HepG2 (cell line): Measurements from ENCODE around the gene SHTN1. TPM values are rescaled to one million over a fixed set of nuclear protein-coding genes. Genes with fewer than 3 reads are reported as not detected.

Source experiments
- ATAC-seq: fragments of 200-7000 bp; cut with Tn5 transposase; 3 replicates; pipeline ENCODE4 v1.9.1; 2020; ENCODE audit warnings: mild to moderate bottlenecking, moderate library complexity
- BruUV-seq: library from RNA; stranded (reverse); fragments of 400-500 nt; replicated peaks from 2 replicates; lab custom pipeline; 2021; lab: Mats Ljungman, UMichigan
- CTCF ChIA-PET: fragments of 300-600 bp; formaldehyde crosslinking; extraction: SDS; loops from one replicate; lab custom pipeline; 2021; ENCODE audit warnings: low total read pairs, inconsistent platforms, low intra/inter-chr PET ratio; lab: Yijun Ruan, JAX
- POLR2A ChIA-PET: fragments of 350-600 bp; sonication (Branson Sonifier 250); formaldehyde crosslinking; loops from one replicate; lab custom pipeline; 2020; ENCODE audit warnings: antibody characterized with exemption, inconsistent platforms; lab: Yijun Ruan, JAX
- DNase-seq: peaks from one replicate; pipeline ENCODE4 v3.0.0-alpha.2; 2015; ENCODE audit warnings: low spot score
- FAIRE-seq: peaks from 3 replicates; lab custom pipeline; 2011; peaks lifted over from hg19 to GRCh38; lab: Jason Lieb, UNC
- H2AFZ ChIP-seq: one replicate; pipeline ENCODE4 v1.6.1; 2011; ENCODE audit warnings: low read length, inconsistent platforms
- H3K27ac ChIP-seq: fragments of 300-600 bp; 3 replicates; pipeline ENCODE4 v1.8.0; 2011; ENCODE audit warnings: mixed run types, mild to moderate bottlenecking, mixed read lengths, low read length, inconsistent platforms; ENCODE audit not compliant: insufficient read depth; ENCODE audit errors: extremely low read length
- H3K27me3 ChIP-seq, 2 experiments: fragments of 200-600 bp in 1 of 2; 2 replicates in 1 of 2; 3 replicates in 1 of 2; pipeline versions ENCODE4 v1.6.0 to v1.8.0; 2011; ENCODE audit warnings: low read length in 2 of 2, mild to moderate bottlenecking in 2 of 2, moderate library complexity in 2 of 2, inconsistent platforms in 1 of 2; ENCODE audit not compliant: insufficient read depth in 2 of 2, control insufficient read depth in 1 of 2
- H3K36me3 ChIP-seq, 2 experiments: fragments of 200-600 bp in 1 of 2; replicated peaks in 1 of 2; 2 replicates in 1 of 2; 3 replicates in 1 of 2; pipeline versions ENCODE4 v1.5.1 to v1.8.0; 2011; ENCODE audit warnings: low read length in 2 of 2, inconsistent platforms in 1 of 2; ENCODE audit not compliant: insufficient read depth in 2 of 2, control insufficient read depth in 1 of 2
- H3K4me1 ChIP-seq: 2 replicates; pipeline ENCODE4 v1.5.1; 2012; ENCODE audit warnings: low read length, inconsistent platforms; ENCODE audit not compliant: insufficient read depth
- H3K4me2 ChIP-seq: 2 replicates; pipeline ENCODE4 v1.6.0; 2011; ENCODE audit warnings: low read depth, low read length, inconsistent platforms
- H3K4me3 ChIP-seq, 3 experiments: fragments of 200-600 bp in 1 of 3; sonication (generic), shearing (Covaris generic) in 1 of 3; replicated peaks in 1 of 3; 2 replicates each; pipeline ENCODE4 v1.5.1; 2011 to 2016; ENCODE audit warnings: low read length in 3 of 3, inconsistent platforms in 2 of 3, low read depth in 2 of 3, mild to moderate bottlenecking in 2 of 3, control low read depth in 1 of 3, mixed read lengths in 1 of 3; ENCODE audit not compliant: insufficient read depth in 1 of 3
- H3K79me2 ChIP-seq: one replicate; pipeline ENCODE4 v1.6.1; 2011; ENCODE audit warnings: low read length, inconsistent platforms; ENCODE audit not compliant: insufficient read depth
- H3K9ac ChIP-seq: 2 replicates; pipeline ENCODE4 v1.6.0; 2011; ENCODE audit warnings: mild to moderate bottlenecking, low read depth, low read length, inconsistent platforms; ENCODE audit not compliant: insufficient read depth
- H3K9me3 ChIP-seq: 2 replicates; pipeline ENCODE4 v1.5.1; 2012; ENCODE audit warnings: mild to moderate bottlenecking, low read length
- H4K20me1 ChIP-seq: 2 replicates; pipeline ENCODE4 v1.6.0; 2011; ENCODE audit warnings: inconsistent platforms, mild to moderate bottlenecking, low read length, moderate library complexity; ENCODE audit not compliant: insufficient read depth
- ARNT ChIP-seq: fragments of 450-650 bp; IDR thresholded peaks from 2 replicates; pipeline ENCODE4 v1.6.1; 2017
- CEBPB ChIP-seq: IDR thresholded peaks from 2 replicates; pipeline ENCODE4 v1.6.1; 2011; ENCODE audit warnings: low read depth, low read length, improper control_type of control experiment, borderline replicate concordance
- CREB1 ChIP-seq, 2 experiments: fragments of 450-650 bp in 1 of 2; IDR thresholded peaks; 2 replicates each; pipeline ENCODE4 v1.6.1; 2016 to 2017; ENCODE audit warnings: control low read depth in 1 of 2, mild to moderate bottlenecking in 1 of 2, missing compliant biosample characterization in 1 of 2, missing genetic modification characterization in 1 of 2
- FOXJ3 ChIP-seq: sonication (generic); formaldehyde crosslinking; IDR thresholded peaks from 2 replicates; pipeline ENCODE4 v1.4.0; 2020; ENCODE audit warnings: missing genetic modification reagents, mild to moderate bottlenecking, borderline replicate concordance
- GLMP ChIP-seq: sonication (generic); formaldehyde crosslinking; IDR thresholded peaks from 2 replicates; pipeline ENCODE4 v1.9.0; 2021; ENCODE audit warnings: missing genetic modification reagents, mild to moderate bottlenecking, borderline replicate concordance
- IKZF5 ChIP-seq: IDR thresholded peaks from 2 replicates; pipeline ENCODE4 v1.6.1; 2018; ENCODE audit warnings: missing genetic modification reagents, mild to moderate bottlenecking, missing compliant biosample characterization
- KDM5B ChIP-seq: sonication (generic); formaldehyde crosslinking; IDR thresholded peaks from 2 replicates; pipeline ENCODE4 v1.4.0; 2020; ENCODE audit warnings: missing genetic modification reagents, mild to moderate bottlenecking, borderline replicate concordance
- MAZ ChIP-seq, 2 experiments: sonication (generic) in 1 of 2; formaldehyde crosslinking in 1 of 2; IDR thresholded peaks; 2 replicates each; pipeline versions ENCODE4 v1.5.0 to v1.6.1; 2012 to 2020; ENCODE audit warnings: low read depth in 2 of 2, mild to moderate bottlenecking in 2 of 2, borderline replicate concordance in 1 of 2, improper control_type of control experiment in 1 of 2, low read length in 1 of 2, missing genetic modification reagents in 1 of 2, moderate library complexity in 1 of 2
- MEIS2 ChIP-seq: sonication (generic); formaldehyde crosslinking; IDR thresholded peaks from 2 replicates; pipeline ENCODE4 v1.9.0; 2021; ENCODE audit warnings: mild to moderate bottlenecking, missing genetic modification reagents
- PRDM4 ChIP-seq: sonication (generic); formaldehyde crosslinking; IDR thresholded peaks from 2 replicates; pipeline ENCODE4 v1.9.0; 2021; ENCODE audit warnings: missing genetic modification reagents, borderline replicate concordance
- RBFOX2 ChIP-seq: fragments of 200-400 bp; formaldehyde crosslinking; IDR thresholded peaks from 2 replicates; pipeline ENCODE4 v1.6.1; 2017; ENCODE audit warnings: low read depth, mild to moderate bottlenecking, low read length
- RCOR2 ChIP-seq: IDR thresholded peaks from 2 replicates; pipeline ENCODE4 v1.6.1; 2016; ENCODE audit warnings: missing biosample characterization, missing genetic modification reagents
- TSC22D2 ChIP-seq: sonication (generic); formaldehyde crosslinking; IDR thresholded peaks from 2 replicates; pipeline ENCODE4 v1.5.1; 2020; ENCODE audit warnings: missing genetic modification reagents, mild to moderate bottlenecking, borderline replicate concordance
- YEATS2 ChIP-seq: sonication (generic); formaldehyde crosslinking; IDR thresholded peaks from 2 replicates; pipeline ENCODE4 v1.4.0; 2020; ENCODE audit warnings: missing genetic modification reagents, borderline replicate concordance
- ZBTB10 ChIP-seq: sonication (generic); formaldehyde crosslinking; IDR thresholded peaks from 2 replicates; pipeline ENCODE4 v1.4.0; 2020; ENCODE audit warnings: missing genetic modification reagents, borderline replicate concordance
- ZBTB7B ChIP-seq: sonication (generic); formaldehyde crosslinking; IDR thresholded peaks from 2 replicates; pipeline ENCODE4 v1.4.0; 2020; ENCODE audit warnings: missing genetic modification reagents
- ZNF652 ChIP-seq: IDR thresholded peaks from 2 replicates; pipeline ENCODE4 v1.6.1; 2016; ENCODE audit warnings: low read depth, borderline replicate concordance
- WGBS: methylation state at CpG from one replicate; pipeline ENCODE4 v1.1.6; 2017; ENCODE audit warnings: low lambda C conversion rate; 5-methylcytosine and 5-hydroxymethylcytosine counted together
- in situ Hi-C: cut with HindIII; loops from 2 replicates; pipeline ENCODE4 v1.10.0; 2017; ENCODE audit warnings: low pct_unique_long_range_greater_than_20kb; ENCODE audit not compliant: extremely low pct_ligation_motif_present
- intact Hi-C: fragments of 100-400 bp; cut with micrococcal nuclease; formaldehyde crosslinking; loops from one replicate; pipeline ENCODE4 v1.10.0; 2022; ENCODE audit not compliant: unreplicated experiment
- polyA plus RNA-seq, 8 experiments: library from polyadenylated mRNA; depleted of rRNA in 3 of 8; stranded (reverse) in 7 of 8; unstranded in 1 of 8; fragments of >200 nt; fragmentation: Illumina TruSeq in 4 of 8; extraction: Trizol in 4 of 8; gene quantifications; 2 replicates each; pipeline versions ENCODE4 v1.2.1 to v1.2.3, GENCODE V29; 2011 to 2016; ENCODE audit warnings: low read depth in 4 of 8, missing spikeins in 1 of 8, mixed read lengths in 1 of 8; ENCODE audit not compliant: insufficient read depth in 1 of 8
- total RNA-seq, 5 experiments: library from RNA; depleted of rRNA; stranded (reverse); fragments of >200 nt; fragmentation: Illumina TruSeq; extraction: Trizol; gene quantifications; 2 replicates each; pipeline ENCODE4 v1.2.3, GENCODE V29; 2016; ENCODE audit warnings: low read depth in 1 of 5

The SHTN1 gene
- total and polyA plus RNA-seq, 2 of the 13 experiments (the other 11 are each of a cell fraction or from before 2014, with no cell fraction given), result 11.3 to 15.6 TPM

- ATAC-seq (no peak), DNase-seq (no peak), FAIRE-seq (no peak)
- CTCF ChIA-PET, result no interaction called here
- intact Hi-C loops, result no loop called here
- no peak overlapping the region for H3K4me2 ChIP-seq
- no peak overlapping the region for H2AFZ ChIP-seq
- H3K9me3 ChIP-seq, result no peaks in the 10 kb centered on the region
- H3K27me3 ChIP-seq, result no peaks in the 10 kb centered on the region
- H3K36me3 ChIP-seq, result 0 out of 5 replicates have a peak, but pooled peaks cover 0 to 2% of the 10 kb centered on the region in 2 experiments
- WGBS, result 98% methylated on average over 3 of the region's 3 CpGs
- H3K4me1 ChIP-seq, result peaks cover 30% of the 10 kb centered on the region
- H3K79me2 ChIP-seq, result peaks cover 46% of the 10 kb centered on the region
- in situ Hi-C loops, result no loop called here
- no peak for TF ChIP-seq KDM5B (CRISPR knock-in tag)
- TF ChIP-seq CREB1 (IDR thresholded peaks at IDR 0.05), result no peak
- no peak for TF ChIP-seq CREB1 (CRISPR knock-in tag; IDR thresholded peaks at IDR 0.05)
- TF ChIP-seq ZBTB10 (CRISPR knock-in tag), result no peak
- TF ChIP-seq ZNF652, result no peak
- no peak for TF ChIP-seq YEATS2 (CRISPR knock-in tag)
- no peak for TF ChIP-seq PRDM4 (CRISPR knock-in tag)
- TF ChIP-seq MAZ (IDR thresholded peaks at IDR 0.05; ENCODE audit: borderline replicate concordance, low read depth, low read length), result no peak
- TF ChIP-seq MAZ (CRISPR knock-in tag; IDR thresholded peaks at IDR 0.05; ENCODE audit: low read depth), result no peak
- no peak for TF ChIP-seq RBFOX2
- TF ChIP-seq ZBTB7B (CRISPR knock-in tag), result no peak
- no peak for TF ChIP-seq CEBPB
- no peak for TF ChIP-seq TSC22D2 (CRISPR knock-in tag)
- TF ChIP-seq ARNT, result no peak
- no peak for TF ChIP-seq FOXJ3 (CRISPR knock-in tag)
- TF ChIP-seq MEIS2 (CRISPR knock-in tag), result no peak
- no peak for TF ChIP-seq RCOR2 (CRISPR knock-in tag)
- TF ChIP-seq GLMP (CRISPR knock-in tag), result no peak
- TF ChIP-seq IKZF5 (CRISPR knock-in tag), result no peak
- no peak overlapping the region for H3K9ac ChIP-seq
- no peak overlapping the region for H3K27ac ChIP-seq
- POLR2A ChIA-PET, result interaction anchor here (0.9 kb wide), 1 partner anchor 14 kb away, joined by 3 read pairs; the partner anchor contains the start of gene SHTN1
- no peak overlapping the region for H3K4me3 ChIP-seq
- no TSS peak for BruUV-seq
- 0 out of 2 replicates have a peak, but pooled peaks cover 4% of the 10 kb centered on the region for H4K20me1 ChIP-seq
Observed at GRCh38 chr10:116990276-116990800, 14.6 kb downstream of the SHTN1 start.
